Measurements from ENCODE around the gene CA9. TPM values are rescaled to one million over a fixed set of nuclear protein-coding genes. Genes with fewer than 3 reads are reported as not detected.

CA9 gene
- total RNA-seq, 1 experiment from 2014 or later = 8.5 TPM

- H3K4me2 ChIP-seq (ENCODE audit: low read length) = no peak overlapping the region
- no peak overlapping the region for H3K27ac ChIP-seq (ENCODE audit: low read depth, low read length)
- no peak overlapping the region for H3K4me3 ChIP-seq (replicated peaks in 1 of 2; ENCODE audit: low read depth in 1 of 2, low read length in 2 of 2)
- no peaks in the 10 kb centered on the region for H3K27me3 ChIP-seq (ENCODE audit: insufficient read depth, low read length)
- no peak for ATAC-seq
- TF ChIP-seq ELF1 (IDR thresholded peaks at IDR 0.05; ENCODE audit: borderline replicate concordance, low read depth) (no peak), EZH2phosphoT487 (IDR thresholded peaks at IDR 0.05; ENCODE audit: borderline replicate concordance) (no peak)
- peaks cover 0 to 4% of the 10 kb centered on the region in 2 experiments; a peak in 1 of 4 replicates for H3K4me1 ChIP-seq (ENCODE audit: control insufficient read depth in 1 of 2, insufficient read depth in 2 of 2, low read length in 2 of 2)
- H3K36me3 ChIP-seq (ENCODE audit: control insufficient read depth in 1 of 2, insufficient read depth in 2 of 2, low read length in 2 of 2) = peaks cover 50 to 78% of the 10 kb centered on the region in 2 experiments
- H3K79me2 ChIP-seq (ENCODE audit: insufficient read depth, low read length) = no peaks in the 10 kb centered on the region
- no TSS peak for BruUV-seq (replicated peaks)
- H3K9me2 ChIP-seq (ENCODE audit: insufficient read depth) = no peaks in the 10 kb centered on the region
- POLR2A ChIA-PET = no interaction called here
- H3K9me3 ChIP-seq (ENCODE audit: control insufficient read depth in 1 of 2, insufficient read depth in 1 of 2, low read depth in 1 of 2, low read length in 2 of 2) = no peaks in the 10 kb centered on the region
- DNase-seq (ENCODE audit: low read depth, low spot score) = no peak
- intact Hi-C loops (cut with micrococcal nuclease) = no loop called here
- no peak overlapping the region for H2AFZ ChIP-seq (ENCODE audit: low read depth, low read length, poor library complexity, severe bottlenecking)
- no peak overlapping the region for H3K9ac ChIP-seq (ENCODE audit: low read length)
- RAD21 ChIA-PET (ENCODE audit: low non-redundant PET in 1 of 2, low total read pairs in 2 of 2, uncharacterized antibody in 2 of 2, unreplicated experiment in 2 of 2) = no interaction called here
- no peaks in the 10 kb centered on the region for H4K20me1 ChIP-seq (ENCODE audit: insufficient read depth)
- CTCF ChIA-PET = interaction anchor here (2.3 kb wide), 1 partner anchor 9 kb away, joined by 8 read pairs; no protein-coding TSS in a partner anchor
These were observed 26.3 kb downstream of the CA9 start for GRCh38 chr9:35700031-35700430.

- H3K79me2 ChIP-seq (ENCODE audit: insufficient read depth, low read length) = no peaks in the 10 kb centered on the region
- no peak for TF ChIP-seq ZNF274 (IDR thresholded peaks at IDR 0.05; ENCODE audit: low read depth, low read length)
- no peak for TF ChIP-seq POLR2A (IDR thresholded peaks at IDR 0.05; ENCODE audit: borderline replicate concordance, extremely low read depth, insufficient read depth, insufficient read length)
- TF ChIP-seq TCF7L2 (IDR thresholded peaks at IDR 0.05; ENCODE audit: borderline replicate concordance, extremely low read depth, insufficient read depth, insufficient read length) = no peak
- TF ChIP-seq EZH2 (IDR thresholded peaks at IDR 0.05) = no peak
- TF ChIP-seq CTCF (IDR thresholded peaks at IDR 0.05 in 2 of 3, conservative IDR thresholded peaks at IDR 0.05 in 1 of 3; ENCODE audit: borderline replicate concordance in 1 of 3, insufficient read depth in 1 of 3, low read depth in 2 of 3, low read length in 2 of 3) = no peak
- no peak for TF ChIP-seq FOSL1 (IDR thresholded peaks at IDR 0.05; ENCODE audit: low read depth)
- TF ChIP-seq, protein P1, sequence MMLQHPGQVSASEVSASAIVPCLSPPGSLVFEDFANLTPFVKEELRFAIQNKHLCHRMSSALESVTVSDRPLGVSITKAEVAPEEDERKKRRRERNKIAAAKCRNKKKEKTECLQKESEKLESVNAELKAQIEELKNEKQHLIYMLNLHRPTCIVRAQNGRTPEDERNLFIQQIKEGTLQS (IDR thresholded peaks at IDR 0.05) = no peak
- no peak for TF ChIP-seq EGR1 (IDR thresholded peaks at IDR 0.05; ENCODE audit: low read depth)
- POLR2A ChIA-PET = no interaction called here
- H3K9ac ChIP-seq (ENCODE audit: low read length) = no peak overlapping the region
- ATAC-seq (no peak), DNase-seq (ENCODE audit: low read depth, low spot score) (no peak)
- no peak overlapping the region for H3K27ac ChIP-seq (ENCODE audit: low read depth, low read length)
- H3K9me2 ChIP-seq (ENCODE audit: insufficient read depth) = no peaks in the 10 kb centered on the region
- H3K4me3 ChIP-seq (replicated peaks in 1 of 2; ENCODE audit: low read depth in 1 of 2, low read length in 2 of 2) = no peak overlapping the region
- H3K4me1 ChIP-seq (ENCODE audit: control insufficient read depth in 1 of 2, insufficient read depth in 2 of 2, low read length in 2 of 2) = peaks cover 0 to 4% of the 10 kb centered on the region in 2 experiments; a peak in 1 of 4 replicates
- BruUV-seq (replicated peaks) = no TSS peak
- no peaks in the 10 kb centered on the region for H4K20me1 ChIP-seq (ENCODE audit: insufficient read depth)
- no peak overlapping the region for H2AFZ ChIP-seq (ENCODE audit: low read depth, low read length, poor library complexity, severe bottlenecking)
- CTCF ChIA-PET = interaction anchor here (2.3 kb wide), 1 partner anchor 10 kb away, joined by 8 read pairs; no protein-coding TSS in a partner anchor
- intact Hi-C loops (cut with micrococcal nuclease) = no loop called here
- no peaks in the 10 kb centered on the region for H3K9me3 ChIP-seq (ENCODE audit: control insufficient read depth in 1 of 2, insufficient read depth in 1 of 2, low read depth in 1 of 2, low read length in 2 of 2)
- no peak overlapping the region for H3K4me2 ChIP-seq (ENCODE audit: low read length)
- RAD21 ChIA-PET (ENCODE audit: low non-redundant PET in 1 of 2, low total read pairs in 2 of 2, uncharacterized antibody in 2 of 2, unreplicated experiment in 2 of 2) = no interaction called here
- H3K36me3 ChIP-seq (ENCODE audit: control insufficient read depth in 1 of 2, insufficient read depth in 2 of 2, low read length in 2 of 2) = peaks cover 56 to 83% of the 10 kb centered on the region in 2 experiments
- H3K27me3 ChIP-seq (ENCODE audit: insufficient read depth, low read length) = no peaks in the 10 kb centered on the region
These were observed 27.2 kb downstream of the CA9 start for GRCh38 chr9:35700942-35701341.

Measured in HCT116 (cell line).